Liver (tissue), 9 donors: ENCODE measurements around the gene ZNF335. TPM values are rescaled to one million over a fixed set of nuclear protein-coding genes. Genes with fewer than 3 reads are reported as not detected.

Experiments used
- DNase-seq: peaks from one replicate; pipeline ENCODE4 v3.0.0-alpha.2; 2017; ENCODE audit warnings: low spot score
- H3K27ac ChIP-seq, 2 donors: one replicate each; pipeline ENCODE4 v1.7.0; 2013; ENCODE audit warnings: inconsistent platforms in 2 of 2, low read length in 2 of 2, control low read depth in 1 of 2, low read depth in 1 of 2, mild to moderate bottlenecking in 1 of 2
- H3K27me3 ChIP-seq, 4 donors: one replicate each; pipeline versions ENCODE4 v1.6.1 to v1.7.0; 2013; ENCODE audit warnings: low read length in 3 of 4, inconsistent platforms in 1 of 4, mild to moderate bottlenecking in 1 of 4, moderate library complexity in 1 of 4; ENCODE audit not compliant: control insufficient read depth in 4 of 4, insufficient read depth in 4 of 4
- H3K36me3 ChIP-seq, 4 donors: one replicate each; pipeline versions ENCODE4 v1.6.1 to v1.7.0; 2013; ENCODE audit warnings: low read length in 3 of 4, mild to moderate bottlenecking in 3 of 4, low read depth in 1 of 4, moderate library complexity in 1 of 4; ENCODE audit not compliant: control insufficient read depth in 4 of 4, insufficient read depth in 3 of 4
- H3K4me1 ChIP-seq, 4 donors: one replicate each; pipeline versions ENCODE4 v1.6.1 to v1.7.0; 2013; ENCODE audit warnings: low read length in 3 of 4, mild to moderate bottlenecking in 3 of 4, moderate library complexity in 1 of 4; ENCODE audit not compliant: control insufficient read depth in 4 of 4, insufficient read depth in 4 of 4
- H3K4me3 ChIP-seq, 3 donors: one replicate each; pipeline versions ENCODE4 v1.6.1 to v1.7.0; 2013; ENCODE audit warnings: low read length in 3 of 3, control low read depth in 1 of 3, low read depth in 1 of 3, mild to moderate bottlenecking in 1 of 3
- H3K9ac ChIP-seq, 2 donors: one replicate each; pipeline ENCODE4 v1.7.0; 2013; ENCODE audit warnings: low read length in 2 of 2, mild to moderate bottlenecking in 2 of 2, moderate library complexity in 2 of 2, control low read depth in 1 of 2, low read depth in 1 of 2
- H3K9me3 ChIP-seq, 4 donors: one replicate each; pipeline versions ENCODE4 v1.6.1 to v1.7.0; 2013; ENCODE audit warnings: low read length in 3 of 4; ENCODE audit not compliant: control insufficient read depth in 4 of 4
- ATF3 ChIP-seq: IDR thresholded peaks from 2 replicates; pipeline ENCODE4 v1.6.1; 2016; ENCODE audit warnings: antibody characterized with exemption
- CTCF ChIP-seq: fragments of 150-350 bp; IDR thresholded peaks from 2 replicates; pipeline ENCODE4 v1.5.1; 2017; ENCODE audit warnings: improper control_type of control experiment, low read depth, low read length; ENCODE audit not compliant: missing input control
- EGR1 ChIP-seq, 2 donors: IDR thresholded peaks; 2 replicates each; pipeline ENCODE4 v1.6.1; 2016 to 2018; ENCODE audit warnings: antibody characterized with exemption in 2 of 2, low read depth in 2 of 2
- FOXA1 ChIP-seq: IDR thresholded peaks from 2 replicates; pipeline ENCODE4 v1.6.1; 2016; ENCODE audit warnings: antibody characterized with exemption
- FOXA2 ChIP-seq: IDR thresholded peaks from 2 replicates; pipeline ENCODE4 v1.6.1; 2016; ENCODE audit warnings: antibody characterized with exemption
- GABPA ChIP-seq, 2 donors: IDR thresholded peaks in 1 of 2; conservative IDR thresholded peaks in 1 of 2; 2 replicates each; pipeline ENCODE4 v1.6.1; 2016; ENCODE audit warnings: antibody characterized with exemption in 2 of 2, mild to moderate bottlenecking in 1 of 2, moderate library complexity in 1 of 2
- HNF4A ChIP-seq, 2 donors: conservative IDR thresholded peaks; 2 replicates each; pipeline ENCODE4 v1.6.1; 2016; ENCODE audit warnings: antibody characterized with exemption in 2 of 2, mild to moderate bottlenecking in 2 of 2
- HNF4G ChIP-seq: IDR thresholded peaks from 2 replicates; pipeline ENCODE4 v1.6.1; 2016; ENCODE audit warnings: antibody characterized with exemption
- NR2F2 ChIP-seq: IDR thresholded peaks from 2 replicates; pipeline ENCODE4 v1.6.1; 2016; ENCODE audit warnings: antibody characterized with exemption
- RAD21 ChIP-seq, 2 donors: IDR thresholded peaks; 2 replicates each; pipeline ENCODE4 v1.6.1; 2016; ENCODE audit warnings: antibody characterized with exemption in 2 of 2, mild to moderate bottlenecking in 2 of 2
- RXRA ChIP-seq, 2 donors: IDR thresholded peaks; 2 replicates each; pipeline ENCODE4 v1.6.1; 2017 to 2018; ENCODE audit warnings: antibody characterized with exemption in 2 of 2, mild to moderate bottlenecking in 1 of 2
- SP1 ChIP-seq: IDR thresholded peaks from 2 replicates; pipeline ENCODE4 v1.6.1; 2018; ENCODE audit warnings: antibody characterized with exemption, mild to moderate bottlenecking
- YY1 ChIP-seq: IDR thresholded peaks from 2 replicates; pipeline ENCODE4 v1.6.1; 2016; ENCODE audit warnings: antibody characterized with exemption, mild to moderate bottlenecking
- ZBTB33 ChIP-seq: IDR thresholded peaks from 2 replicates; pipeline ENCODE4 v1.6.1; 2016; ENCODE audit warnings: antibody characterized with exemption
- WGBS: extraction: QIAGEN DNeasy Blood & Tissue Kit; methylation state at CpG from one replicate; pipeline ENCODE4 v1.1.7; 2013; 5-methylcytosine and 5-hydroxymethylcytosine counted together
- polyA plus RNA-seq, 2 donors: library from polyadenylated mRNA; stranded (reverse) in 1 of 2; unstranded in 1 of 2; fragments of 200-250 nt in 1 of 2; fragments of >200 nt in 1 of 2; fragmentation: Nextera tagmentation in 1 of 2; extraction: Ambion mirVana in 1 of 2; gene quantifications; one replicate each; pipeline versions ENCODE4 v1.2.1 to v1.2.3, GENCODE V29; 2013 to 2015
- total RNA-seq, 2 donors: library from RNA; depleted of rRNA; stranded (reverse); fragments of >200 nt; gene quantifications; one replicate each; pipeline ENCODE4 v1.2.3, GENCODE V29; 2014
- donor health status: healthy.
- donor health status: healthy.
- donor health status: healthy.
- donor health status: healthy.
- donor health status: healthy.

Gene ZNF335
- total and polyA plus RNA-seq, 4 donors = 3.0 to 14.6 (median 6.6) TPM

GRCh38 chr20:45911486-45912343 is 60.3 kb downstream of the ZNF335 start, which contains the start of gene PLTP:
Gene PLTP, minus strand, starts transcription at chr20:45912155. Its CDS starts 703 bp downstream, at chr20:45911452.
- no peaks in the 10 kb centered on the region for H3K9me3 ChIP-seq
- H3K4me1 ChIP-seq = peaks cover 0 to 3% (median 1%) of the 10 kb centered on the region in 4 donors
- H3K4me3 ChIP-seq = peak within 1 kb of the TSS in 2 of 3 donors; percentile 9 to 38
- no peak within 1 kb of the TSS for H3K9ac ChIP-seq
- no peaks in the 10 kb centered on the region for H3K36me3 ChIP-seq
- H3K27ac ChIP-seq = peak within 1 kb of the TSS; percentile 72 to 80
- TF ChIP-seq HNF4G (no peak), RXRA (IDR thresholded peaks at IDR 0.05) (no peak), ATF3 (no peak), CTCF (no peak), RAD21 (IDR thresholded peaks at IDR 0.05) (no peak), NR2F2 (no peak), FOXA2 (no peak), GABPA (IDR thresholded peaks at IDR 0.05 in 1 of 2, conservative IDR thresholded peaks at IDR 0.05 in 1 of 2) (no peak), SP1 (no peak), FOXA1 (no peak), HNF4A (conservative IDR thresholded peaks at IDR 0.05) (no peak), EGR1 (IDR thresholded peaks at IDR 0.05; ENCODE audit: low read depth in 2 of 2) (no peak)
- DNase-seq = peak; percentile 57
- WGBS = 5% methylated on average over 58 of the region's 58 CpGs
- H3K27me3 ChIP-seq = no peaks in the 10 kb centered on the region

- 22% methylated on average over 43 of the region's 43 CpGs for WGBS
- Histone ChIP-seq H3K9ac (no peak overlapping the region), H3K27ac (peak overlapping the region; percentile 72 to 80), H3K4me1 (peaks cover 0 to 3% (median 1%) of the 10 kb centered on the region in 4 donors), H3K4me3 (peak overlapping the region in 2 of 3 donors; percentile 9 to 38), H3K27me3 (no peaks in the 10 kb centered on the region), H3K9me3 (no peaks in the 10 kb centered on the region), H3K36me3 (no peaks in the 10 kb centered on the region)
- peak; percentile 97 for DNase-seq
- no peak for TF ChIP-seq FOXA1
- peak; percentile 11 to 30 for TF ChIP-seq RAD21 (IDR thresholded peaks at IDR 0.05)
- peak; percentile 96 for TF ChIP-seq ZBTB33
- no peak for TF ChIP-seq NR2F2
- peak; percentile 51 for TF ChIP-seq SP1
- no peak for TF ChIP-seq GABPA (IDR thresholded peaks at IDR 0.05 in 1 of 2, conservative IDR thresholded peaks at IDR 0.05 in 1 of 2)
- peak; percentile 24 for TF ChIP-seq ATF3
- TF ChIP-seq RXRA (IDR thresholded peaks at IDR 0.05) = no peak
- TF ChIP-seq YY1 = peak; percentile 28
Measured at GRCh38 chr20:45910670-45911485, 61.1 kb downstream of the ZNF335 start.
